ENCODE data around the gene NEFH.

DNA sequence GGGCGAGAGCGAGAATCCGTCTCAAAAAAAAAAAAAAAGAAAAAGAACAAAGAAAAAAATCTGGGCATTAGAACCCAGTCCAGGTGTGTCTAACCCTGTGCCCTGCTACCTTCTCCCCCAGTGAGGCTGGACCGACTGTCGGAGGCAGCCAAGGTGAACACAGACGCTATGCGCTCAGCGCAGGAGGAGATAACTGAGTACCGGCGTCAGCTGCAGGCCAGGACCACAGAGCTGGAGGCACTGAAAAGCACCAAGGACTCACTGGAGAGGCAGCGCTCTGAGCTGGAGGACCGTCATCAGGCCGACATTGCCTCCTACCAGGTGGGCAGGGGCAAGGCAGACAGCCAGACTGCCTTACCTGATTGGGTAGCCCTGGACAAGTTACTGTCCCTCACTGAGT lies 3.2 kb downstream of the NEFH start:
- TF ChIP-seq SIN3A (IDR thresholded peaks at IDR 0.05; ENCODE audit: borderline replicate concordance, insufficient read depth, low read length) (no peak), POLR2AphosphoS5 (IDR thresholded peaks at IDR 0.05; ENCODE audit: low read depth, low read length) (no peak)
